ENCODE data around the gene ZBTB7C.

The ZBTB7C gene

DNA sequence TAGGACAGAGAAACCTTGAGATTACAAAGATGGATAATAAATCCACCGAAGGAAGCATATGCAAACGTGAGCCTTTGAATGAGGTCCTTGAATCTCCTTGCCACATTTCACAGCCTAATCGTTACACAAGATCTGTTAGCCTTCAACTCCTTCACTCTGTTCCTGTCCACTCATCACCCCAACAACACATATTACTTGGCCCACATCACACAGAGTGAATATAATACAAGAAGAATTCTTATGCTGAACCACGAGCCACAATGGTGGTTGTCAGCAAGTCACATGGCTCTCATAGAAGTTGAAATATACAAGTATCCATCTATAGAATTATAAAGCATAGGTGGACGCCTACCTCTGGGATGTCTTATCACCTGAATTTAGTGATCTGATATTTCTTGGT, 12.6 kb downstream of the ZBTB7C start:
- Histone ChIP-seq H3K27me3 (no peaks in the 10 kb centered on the region), H3K9me3 (no peaks in the 10 kb centered on the region), H3K36me3 (no peaks in the 10 kb centered on the region), H3K4me3 (ENCODE audit: low read depth, low read length) (no peak overlapping the region), H3K4me1 (no peaks in the 10 kb centered on the region)
- no peak for DNase-seq
- TF ChIP-seq, protein P1, sequence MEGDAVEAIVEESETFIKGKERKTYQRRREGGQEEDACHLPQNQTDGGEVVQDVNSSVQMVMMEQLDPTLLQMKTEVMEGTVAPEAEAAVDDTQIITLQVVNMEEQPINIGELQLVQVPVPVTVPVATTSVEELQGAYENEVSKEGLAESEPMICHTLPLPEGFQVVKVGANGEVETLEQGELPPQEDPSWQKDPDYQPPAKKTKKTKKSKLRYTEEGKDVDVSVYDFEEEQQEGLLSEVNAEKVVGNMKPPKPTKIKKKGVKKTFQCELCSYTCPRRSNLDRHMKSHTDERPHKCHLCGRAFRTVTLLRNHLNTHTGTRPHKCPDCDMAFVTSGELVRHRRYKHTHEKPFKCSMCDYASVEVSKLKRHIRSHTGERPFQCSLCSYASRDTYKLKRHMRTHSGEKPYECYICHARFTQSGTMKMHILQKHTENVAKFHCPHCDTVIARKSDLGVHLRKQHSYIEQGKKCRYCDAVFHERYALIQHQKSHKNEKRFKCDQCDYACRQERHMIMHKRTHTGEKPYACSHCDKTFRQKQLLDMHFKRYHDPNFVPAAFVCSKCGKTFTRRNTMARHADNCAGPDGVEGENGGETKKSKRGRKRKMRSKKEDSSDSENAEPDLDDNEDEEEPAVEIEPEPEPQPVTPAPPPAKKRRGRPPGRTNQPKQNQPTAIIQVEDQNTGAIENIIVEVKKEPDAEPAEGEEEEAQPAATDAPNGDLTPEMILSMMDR (IDR thresholded peaks at IDR 0.05; ENCODE audit: low read depth, low read length) = no peak

DNA sequence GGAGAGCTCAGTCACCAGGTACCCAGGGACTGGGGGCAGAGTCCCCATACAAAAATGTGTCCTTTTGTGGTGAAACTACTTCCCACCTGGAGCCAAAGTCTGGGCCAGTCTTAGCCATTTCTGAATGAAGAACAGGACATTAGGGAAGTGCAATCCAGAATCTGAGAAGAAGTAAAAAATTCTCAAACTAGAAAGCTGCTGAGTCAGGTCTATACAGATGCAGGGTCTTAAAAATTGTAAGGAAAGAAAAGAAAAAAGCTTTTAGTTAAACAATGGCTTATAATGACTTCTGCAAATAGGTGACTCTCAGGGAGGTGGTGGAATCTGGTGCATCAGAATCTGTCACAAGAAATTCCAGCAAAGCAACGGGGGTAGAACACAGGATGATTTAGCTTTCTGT, 13.5 kb downstream of the ZBTB7C start:
- no peaks in the 10 kb centered on the region for H3K4me1 ChIP-seq
- TF ChIP-seq, protein P1 (IDR thresholded peaks at IDR 0.05; ENCODE audit: low read depth, low read length) = no peak
- no peaks in the 10 kb centered on the region for H3K36me3 ChIP-seq
- DNase-seq = no peak
- H3K9me3 ChIP-seq = no peaks in the 10 kb centered on the region
- H3K4me3 ChIP-seq (ENCODE audit: low read depth, low read length) = no peak overlapping the region
- H3K27me3 ChIP-seq = no peaks in the 10 kb centered on the region

DNA sequence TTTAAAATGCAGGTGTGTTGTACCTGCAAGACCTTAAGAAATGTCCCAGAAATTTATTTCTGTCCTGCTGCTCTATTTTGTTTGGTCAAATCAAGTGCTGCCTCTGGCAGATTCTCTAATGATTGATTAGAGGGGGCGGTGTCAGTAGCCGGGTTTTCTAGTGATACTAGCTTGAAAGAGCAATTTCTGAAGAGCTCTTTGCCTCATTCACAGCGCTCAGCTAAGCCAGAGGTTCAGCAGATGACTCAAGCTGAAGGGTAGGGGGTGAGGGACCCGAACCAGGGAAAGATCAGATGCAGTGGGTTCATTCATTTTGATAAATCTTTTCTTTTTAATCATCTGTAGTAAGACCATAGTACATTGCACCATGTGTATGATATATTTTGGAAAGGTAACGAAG, 15.0 kb downstream of the ZBTB7C start:
- Histone ChIP-seq H3K27me3 (no peaks in the 10 kb centered on the region), H3K9me3 (no peaks in the 10 kb centered on the region), H3K4me3 (ENCODE audit: low read depth, low read length) (no peak overlapping the region), H3K36me3 (no peaks in the 10 kb centered on the region), H3K4me1 (no peaks in the 10 kb centered on the region)
- TF ChIP-seq, protein P1 (IDR thresholded peaks at IDR 0.05; ENCODE audit: low read depth, low read length) = no peak
- DNase-seq = no peak

DNA sequence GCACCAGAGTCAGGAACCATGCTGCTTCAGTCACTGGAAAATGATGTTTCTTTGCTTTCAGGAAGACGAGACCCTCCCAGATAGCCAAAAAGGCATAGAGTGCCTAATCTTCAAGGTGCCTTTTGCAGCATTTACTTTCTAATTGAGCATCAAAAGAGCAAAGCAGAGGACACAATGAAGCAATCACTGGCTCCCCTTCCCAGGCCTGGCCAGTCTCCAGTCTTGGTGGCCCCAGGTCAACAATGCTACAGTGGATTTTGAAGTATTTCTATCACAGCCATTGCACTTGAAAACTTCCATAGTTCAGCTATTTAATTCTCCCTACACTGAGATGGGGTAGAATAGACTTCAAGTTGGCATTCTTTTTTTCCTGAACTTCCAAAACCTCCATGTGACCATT, 15.4 kb downstream of the ZBTB7C start:
- H3K4me1 ChIP-seq = no peaks in the 10 kb centered on the region
- no peaks in the 10 kb centered on the region for H3K27me3 ChIP-seq
- H3K36me3 ChIP-seq = no peaks in the 10 kb centered on the region
- TF ChIP-seq, protein P1 (IDR thresholded peaks at IDR 0.05; ENCODE audit: low read depth, low read length) = no peak
- H3K9me3 ChIP-seq = no peaks in the 10 kb centered on the region
- DNase-seq = no peak
- no peak overlapping the region for H3K4me3 ChIP-seq (ENCODE audit: low read depth, low read length)

DNA sequence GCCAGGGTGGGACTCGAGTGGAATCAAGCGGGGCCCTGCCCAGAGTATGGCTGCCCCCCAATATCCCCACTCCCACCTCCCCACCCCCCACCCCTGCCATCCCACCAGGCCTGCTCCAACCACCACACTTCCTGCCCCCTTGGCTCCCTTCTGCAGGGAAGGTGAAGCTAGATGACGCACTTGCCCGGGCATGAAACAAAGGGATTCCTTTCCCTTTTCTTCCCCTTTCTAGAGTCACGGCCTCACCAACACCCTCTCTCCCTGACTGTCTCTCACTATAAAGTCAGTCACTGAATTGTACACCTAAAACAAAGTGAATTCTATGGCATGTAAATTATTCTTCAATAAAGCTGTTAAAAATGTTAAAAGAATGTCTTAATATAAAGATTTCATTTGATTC, 16.0 kb downstream of the ZBTB7C start:
- TF ChIP-seq, protein P1 (IDR thresholded peaks at IDR 0.05; ENCODE audit: low read depth, low read length) = no peak
- no peaks in the 10 kb centered on the region for H3K9me3 ChIP-seq
- no peaks in the 10 kb centered on the region for H3K27me3 ChIP-seq
- no peaks in the 10 kb centered on the region for H3K4me1 ChIP-seq
- DNase-seq = no peak
- H3K36me3 ChIP-seq = no peaks in the 10 kb centered on the region
- no peak overlapping the region for H3K4me3 ChIP-seq (ENCODE audit: low read depth, low read length)

- TF ChIP-seq, protein P1 (IDR thresholded peaks at IDR 0.05; ENCODE audit: low read depth, low read length) = no peak
- Histone ChIP-seq H3K9me3 (no peaks in the 10 kb centered on the region), H3K4me1 (no peaks in the 10 kb centered on the region), H3K27me3 (no peaks in the 10 kb centered on the region), H3K4me3 (ENCODE audit: low read depth, low read length) (no peak overlapping the region), H3K36me3 (no peaks in the 10 kb centered on the region)
- DNase-seq = no peak
Measured at GRCh38 chr18:48392268-48392667, 16.9 kb downstream of the ZBTB7C start.
